H1 (cell line): ENCODE data around the gene HLA-G.

Source experiments
- CBX5 ChIP-seq: fragments of 300-800, 300-1000 bp; sonication (generic); IDR thresholded peaks from 2 replicates; pipeline ENCODE4 v1.7.1; 2016; ENCODE audit warnings: antibody characterized with exemption, low read length, low read depth
- CEBPB ChIP-seq: IDR thresholded peaks from 2 replicates; pipeline ENCODE4 v1.6.1; 2012; ENCODE audit warnings: low read depth, low read length
- CTBP2 ChIP-seq: IDR thresholded peaks from 2 replicates; pipeline ENCODE4 v1.7.0; 2011; ENCODE audit warnings: borderline replicate concordance, mild to moderate bottlenecking, moderate library complexity, mixed read lengths, low read length; ENCODE audit not compliant: insufficient read depth, insufficient read length
- EZH2 ChIP-seq: fragments of 200-600 bp; sonication (generic); IDR thresholded peaks from 2 replicates; pipeline ENCODE4 v1.7.1; 2012; ENCODE audit warnings: low read depth, mild to moderate bottlenecking, moderate library complexity, low read length, inconsistent platforms; ENCODE audit not compliant: severe bottlenecking
- POLR2AphosphoS5 ChIP-seq: IDR thresholded peaks from 2 replicates; pipeline ENCODE4 v1.6.1; 2011; ENCODE audit warnings: low read depth, low read length
- RFX5 ChIP-seq: IDR thresholded peaks from 2 replicates; pipeline ENCODE4 v1.6.1; 2011; ENCODE audit warnings: low read depth, low read length, improper control_type of control experiment, borderline replicate concordance
- SUZ12 ChIP-seq: fragments of 200-600 bp; sonication (generic); IDR thresholded peaks from 2 replicates; pipeline ENCODE4 v1.6.1; 2012; ENCODE audit warnings: mild to moderate bottlenecking, inconsistent platforms, low read length, moderate library complexity, mixed read lengths
- TF ChIP-seq, protein P1 (sequence below): IDR thresholded peaks from 2 replicates; pipeline ENCODE4 v1.6.1; 2011; ENCODE audit warnings: low read length, improper control_type of control experiment

DNA sequence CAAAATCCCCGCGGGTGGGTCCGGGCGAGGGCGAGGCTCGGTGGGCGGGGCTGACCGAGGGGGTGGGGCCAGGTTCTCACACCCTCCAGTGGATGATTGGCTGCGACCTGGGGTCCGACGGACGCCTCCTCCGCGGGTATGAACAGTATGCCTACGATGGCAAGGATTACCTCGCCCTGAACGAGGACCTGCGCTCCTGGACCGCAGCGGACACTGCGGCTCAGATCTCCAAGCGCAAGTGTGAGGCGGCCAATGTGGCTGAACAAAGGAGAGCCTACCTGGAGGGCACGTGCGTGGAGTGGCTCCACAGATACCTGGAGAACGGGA is 809 bp downstream of the HLA-G start:
- TF ChIP-seq, protein P1, sequence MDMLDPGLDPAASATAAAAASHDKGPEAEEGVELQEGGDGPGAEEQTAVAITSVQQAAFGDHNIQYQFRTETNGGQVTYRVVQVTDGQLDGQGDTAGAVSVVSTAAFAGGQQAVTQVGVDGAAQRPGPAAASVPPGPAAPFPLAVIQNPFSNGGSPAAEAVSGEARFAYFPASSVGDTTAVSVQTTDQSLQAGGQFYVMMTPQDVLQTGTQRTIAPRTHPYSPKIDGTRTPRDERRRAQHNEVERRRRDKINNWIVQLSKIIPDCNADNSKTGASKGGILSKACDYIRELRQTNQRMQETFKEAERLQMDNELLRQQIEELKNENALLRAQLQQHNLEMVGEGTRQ: no peak
- no peak for TF ChIP-seq SUZ12
- no peak for TF ChIP-seq CTBP2
- no peak for TF ChIP-seq CBX5
- TF ChIP-seq EZH2: no peak
- no peak for TF ChIP-seq CEBPB
- TF ChIP-seq POLR2AphosphoS5: no peak
- no peak for TF ChIP-seq RFX5
